Measurements from ENCODE around the gene CPEB2. TPM values are rescaled to one million over a fixed set of nuclear protein-coding genes. Genes with fewer than 3 reads are reported as not detected.
A peak's percentile ranks its signal among the peaks of the same experiment; 100 is the strongest.

CPEB2 gene
- total RNA-seq, 1 donor from 2014 or later = 13.8 TPM

DNA sequence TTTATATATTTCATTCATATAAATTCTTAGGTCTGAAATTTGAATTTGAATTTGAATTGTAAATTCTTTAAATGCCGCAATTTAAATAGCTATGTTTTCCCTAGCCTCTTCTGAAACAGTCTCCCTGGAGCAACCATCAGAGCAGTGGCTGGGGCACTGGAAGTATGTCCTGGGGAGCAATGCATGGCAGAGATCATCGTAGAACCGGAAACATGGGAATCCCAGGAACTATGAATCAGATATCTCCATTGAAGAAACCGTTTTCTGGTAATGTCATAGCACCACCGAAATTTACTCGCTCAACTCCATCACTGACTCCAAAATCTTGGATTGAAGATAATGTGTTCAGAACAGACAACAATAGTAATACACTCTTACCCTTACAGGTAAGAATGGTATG is 4.9 kb downstream of the CPEB2 start:
- ATAC-seq = no peak
- DNase-seq (ENCODE audit: low spot score) = no peak

DNA sequence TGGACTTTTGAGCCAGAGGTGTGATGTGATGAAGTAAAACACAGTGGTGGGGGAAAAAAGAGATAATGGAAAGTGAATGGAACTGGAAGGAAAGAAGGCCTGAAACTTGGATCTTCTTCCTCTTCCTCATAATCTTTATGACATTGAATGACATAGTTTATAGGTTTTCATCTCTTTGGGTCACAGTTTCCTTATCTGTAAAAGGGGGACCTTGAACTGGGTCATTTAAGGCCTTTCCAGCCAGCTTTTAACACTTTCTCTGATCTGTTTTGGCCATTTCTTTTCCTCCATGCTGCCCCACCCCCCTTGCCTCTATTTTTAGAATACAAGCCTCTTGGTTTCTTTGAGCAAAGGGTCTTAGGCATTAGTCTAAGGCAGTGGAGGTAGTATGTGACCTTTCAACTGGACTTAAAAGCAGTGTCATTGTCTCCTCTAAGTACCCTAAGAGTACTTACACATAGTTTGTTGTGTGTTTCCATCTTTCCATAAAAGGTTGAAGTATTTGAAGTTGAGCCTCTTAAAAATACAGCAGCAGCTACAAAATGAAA is 7.8 kb downstream of the CPEB2 start:
- DNase-seq (ENCODE audit: low spot score) (no peak), ATAC-seq (no peak)

GRCh38 chr4:15011166-15011565 is 8.9 kb downstream of the CPEB2 start:
- DNase-seq (ENCODE audit: low spot score) (no peak), ATAC-seq (no peak)

GRCh38 chr4:15012017-15012788 is 9.9 kb downstream of the CPEB2 start:
- no peak for DNase-seq (ENCODE audit: low spot score)
- no peak for ATAC-seq

GRCh38 chr4:15013585-15013984 is 11.3 kb downstream of the CPEB2 start:
- no peak for DNase-seq (ENCODE audit: low spot score)
- no peak for ATAC-seq

DNA sequence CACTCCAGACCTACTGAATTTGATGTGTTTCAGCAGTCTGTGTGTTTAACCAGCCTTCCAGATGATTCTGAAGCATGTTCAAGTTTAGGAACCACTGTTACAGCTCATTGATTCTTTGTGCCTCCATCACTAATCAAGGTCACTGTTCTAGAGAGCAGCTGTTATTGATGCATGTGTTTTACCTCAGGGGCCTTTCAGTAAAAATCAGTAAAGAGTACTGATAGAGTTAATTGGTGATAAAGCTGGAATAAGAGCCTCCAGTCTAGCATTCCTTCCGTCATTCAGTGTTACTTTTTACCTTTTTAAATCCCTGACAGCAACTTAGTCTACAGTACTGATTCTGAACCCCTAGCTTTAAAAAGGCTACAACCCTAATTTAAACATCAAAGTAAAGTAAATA is 12.9 kb downstream of the CPEB2 start:
- ATAC-seq (no peak), DNase-seq (ENCODE audit: low spot score) (no peak)

- no peak for DNase-seq (ENCODE audit: low spot score)
- no peak for ATAC-seq
Observed at GRCh38 chr4:15018361-15018760, 16.1 kb downstream of the CPEB2 start.

GRCh38 chr4:15020502-15021286 is 18.4 kb downstream of the CPEB2 start:
- DNase-seq (ENCODE audit: low spot score) (no peak), ATAC-seq (peak; percentile 42)

DNA sequence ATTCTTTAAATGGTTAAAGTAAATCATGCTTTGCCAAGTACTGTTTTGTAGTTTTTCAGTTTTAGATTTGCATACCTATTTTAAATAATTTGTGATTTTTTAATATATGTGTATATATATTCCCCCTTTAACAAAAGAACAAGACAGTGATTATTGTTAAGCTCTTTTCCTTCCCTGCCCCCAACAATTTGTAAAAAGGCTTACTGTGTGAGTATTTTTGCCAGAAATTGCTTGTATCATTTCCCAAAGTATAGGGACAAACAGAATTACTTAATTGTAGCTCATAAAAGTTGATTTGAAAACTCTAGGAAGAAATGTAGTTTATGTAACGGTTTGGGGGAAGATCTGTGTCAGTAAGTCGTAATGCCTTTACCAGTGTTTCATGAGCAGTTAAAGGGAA is 19.0 kb downstream of the CPEB2 start:
- ATAC-seq (no peak), DNase-seq (ENCODE audit: low spot score) (no peak)

DNA sequence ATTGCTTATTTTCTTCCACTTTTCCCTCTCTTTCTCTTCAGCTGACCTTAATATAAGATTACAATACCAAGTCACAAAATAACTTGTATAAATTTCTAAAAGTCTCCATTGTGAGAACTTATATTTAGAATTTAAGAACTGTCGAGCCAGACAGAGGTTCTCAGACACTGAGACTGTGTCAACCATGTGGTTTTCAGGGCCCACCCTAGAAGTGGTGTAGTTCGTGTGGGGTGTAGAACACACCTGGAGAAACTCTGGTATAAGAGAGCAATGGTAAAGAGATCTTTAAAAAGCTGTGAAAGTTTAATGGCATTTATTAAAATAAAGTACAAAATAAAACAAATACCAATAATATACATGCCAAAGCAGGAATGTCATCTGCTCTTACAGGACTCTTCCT is 19.7 kb downstream of the CPEB2 start:
- DNase-seq (ENCODE audit: low spot score) (no peak), ATAC-seq (no peak)

DNA sequence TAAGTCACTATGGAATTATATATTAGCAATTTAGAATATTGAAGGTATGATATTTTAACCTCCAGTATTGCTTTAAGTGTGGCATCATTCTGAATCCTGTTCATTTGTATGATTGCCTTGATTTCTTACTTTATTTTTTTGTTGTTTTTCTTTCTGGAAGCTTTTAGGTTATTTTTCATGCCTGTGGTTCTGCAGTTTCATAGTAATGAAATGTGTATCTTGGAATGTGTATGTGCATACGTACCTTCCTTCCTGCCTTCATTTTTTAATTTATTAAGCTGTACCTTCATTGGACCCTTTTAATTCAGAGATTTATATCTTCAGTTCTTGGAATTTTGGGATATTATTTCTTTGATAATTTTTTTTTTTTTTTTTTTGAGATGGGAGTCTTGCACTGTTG is 22.1 kb downstream of the CPEB2 start:
- ATAC-seq (no peak), DNase-seq (ENCODE audit: low spot score) (no peak)

- no peak for DNase-seq (ENCODE audit: low spot score)
- no peak for ATAC-seq
Observed at GRCh38 chr4:15025693-15026092, 23.4 kb downstream of the CPEB2 start.

GRCh38 chr4:15027921-15028435 is 25.7 kb downstream of the CPEB2 start:
- ATAC-seq (no peak), DNase-seq (ENCODE audit: low spot score) (no peak)

GRCh38 chr4:15031197-15031596 is 28.9 kb downstream of the CPEB2 start:
- no peak for DNase-seq (ENCODE audit: low spot score)
- ATAC-seq = no peak

DNA sequence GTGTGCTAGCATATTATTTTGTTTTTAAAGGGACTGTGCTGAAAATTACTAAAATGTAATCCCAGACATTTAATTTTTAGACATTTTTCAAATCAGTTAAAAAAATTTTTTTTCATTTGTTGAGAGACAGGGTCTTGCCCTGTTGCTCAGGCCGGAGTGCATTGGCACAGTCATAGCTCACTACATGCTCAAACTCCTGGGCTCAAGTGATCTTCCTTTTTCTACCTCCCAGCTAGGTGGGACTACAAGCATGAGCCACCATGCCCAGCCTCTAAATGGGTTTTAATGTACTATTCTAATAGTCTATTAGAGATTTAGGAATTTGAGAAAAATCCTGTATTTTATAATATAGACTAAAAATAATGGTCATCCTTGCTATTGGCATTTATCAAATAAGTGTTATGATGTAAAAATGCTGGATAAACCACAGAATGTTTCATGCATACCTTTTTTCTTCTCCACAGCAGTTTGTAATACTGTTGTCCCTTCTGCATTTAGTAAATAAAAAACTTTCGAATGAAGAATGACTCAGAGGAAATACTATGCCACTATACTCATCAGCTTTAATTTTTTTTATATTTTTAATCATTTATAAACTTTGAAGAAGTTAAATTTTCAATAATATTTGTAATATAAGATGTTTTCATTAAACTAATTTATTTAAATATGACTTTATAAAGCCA is 29.9 kb downstream of the CPEB2 start:
- ATAC-seq = peak; percentile 33
- no peak for DNase-seq (ENCODE audit: low spot score)

- DNase-seq (ENCODE audit: low spot score) (no peak), ATAC-seq (peak; percentile 32)
Observed at GRCh38 chr4:15034071-15034764, 31.9 kb downstream of the CPEB2 start.

DNA sequence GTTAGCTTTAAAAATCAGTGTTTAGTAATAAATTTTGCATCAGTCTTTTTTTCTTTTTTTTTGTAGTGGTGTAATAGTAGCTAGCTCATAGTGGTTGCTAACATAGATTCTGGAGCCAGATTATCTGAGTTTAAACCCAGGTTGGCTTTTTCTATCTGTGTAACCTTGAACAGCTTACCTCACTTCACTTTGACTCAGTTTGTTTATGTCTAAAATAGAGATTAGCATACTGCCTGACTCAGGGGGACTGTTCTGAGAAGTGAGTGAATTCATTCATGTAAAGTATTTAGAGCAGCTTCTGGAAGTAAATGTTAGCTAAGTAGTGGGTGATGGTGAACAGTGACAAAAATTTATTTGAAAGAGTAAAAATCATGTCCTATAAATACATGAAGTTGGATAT is 32.9 kb downstream of the CPEB2 start:
- ATAC-seq (no peak), DNase-seq (ENCODE audit: low spot score) (no peak)

DNA sequence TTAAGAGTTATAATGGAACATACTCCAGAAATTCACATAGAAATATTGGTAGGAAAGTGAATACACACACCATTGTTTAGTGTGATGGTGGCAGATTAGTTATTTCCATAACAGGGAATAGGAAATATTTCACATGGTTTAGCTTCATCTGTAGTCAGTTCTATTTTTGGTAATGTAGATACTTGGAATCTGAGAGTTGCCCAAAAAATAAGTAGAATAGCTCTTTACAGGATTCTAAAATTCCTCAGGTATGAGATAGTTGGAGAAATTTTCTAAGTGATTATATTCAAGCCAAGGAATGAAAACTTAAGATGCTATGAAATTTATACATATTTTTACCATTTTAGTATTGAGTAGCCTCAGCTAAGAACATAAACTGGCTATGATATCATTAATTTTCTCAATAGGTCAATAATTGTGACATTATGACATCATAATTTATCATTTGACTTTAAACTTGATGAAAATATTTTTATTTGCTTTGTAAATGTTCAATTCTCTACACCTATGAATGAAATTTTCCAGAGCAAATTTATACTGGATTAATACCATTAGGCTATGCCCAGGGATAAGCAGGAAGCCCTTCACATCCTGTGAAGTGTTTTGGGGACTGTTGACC is 35.8 kb downstream of the CPEB2 start:
- ATAC-seq = no peak
- no peak for DNase-seq (ENCODE audit: low spot score)

- ATAC-seq = peak; percentile 19
Observed at GRCh38 chr4:15040916-15041463, 38.7 kb downstream of the CPEB2 start.

More at GRCh38 chr4:15040916-15041463, 38.7 kb downstream of the CPEB2 start:
- no peak for DNase-seq (ENCODE audit: low spot score)
